Activated CD4-positive, alpha-beta memory T cell treated with anti-CD3 and anti-CD28 coated beads for 36 hours (primary cell): Measurements from ENCODE around the gene PKHD1. TPM values are rescaled to one million over a fixed set of nuclear protein-coding genes. Genes with fewer than 3 reads are reported as not detected.

Experiments
- CTCF ChIA-PET: fragments of 350-600 bp; sonication (Branson Sonifier 250); formaldehyde crosslinking; loops from one replicate; lab custom pipeline; 2021; ENCODE audit warnings: antibody characterized with exemption, inconsistent platforms; lab: Charles Lee
- POLR2A ChIA-PET: fragments of 350-600 bp; sonication (Branson Sonifier 250); formaldehyde crosslinking; loops from one replicate; lab custom pipeline; 2021; ENCODE audit warnings: antibody characterized with exemption; lab: Charles Lee
- DNase-seq: peaks from one replicate; pipeline ENCODE4 v3.0.0-alpha.2; 2020
- H3K27ac Mint-ChIP-seq: one replicate; pipeline ENCODE4 v1.8.0; 2021; ENCODE audit warnings: mixed read lengths
- H3K27me3 Mint-ChIP-seq: one replicate; pipeline ENCODE4 v1.8.0; 2021; ENCODE audit warnings: mixed read lengths
- H3K36me3 Mint-ChIP-seq: one replicate; pipeline ENCODE4 v1.8.0; 2021; ENCODE audit warnings: mixed read lengths
- H3K4me1 Mint-ChIP-seq: one replicate; pipeline ENCODE4 v1.8.0; 2021; ENCODE audit warnings: low read depth, mixed read lengths
- H3K4me3 Mint-ChIP-seq: one replicate; pipeline ENCODE4 v1.8.0; 2021; ENCODE audit warnings: mild to moderate bottlenecking, mixed read lengths
- H3K9me3 Mint-ChIP-seq: one replicate; pipeline ENCODE4 v1.8.0; 2021; ENCODE audit warnings: mixed read lengths
- intact Hi-C: fragments of 100-400 bp; cut with micrococcal nuclease; formaldehyde crosslinking; loops from one replicate; pipeline ENCODE4 v1.15.1; 2023
- total RNA-seq, 2 experiments: library from RNA; stranded (reverse); gene quantifications; one replicate each; pipeline ENCODE4 v1.2.3, GENCODE V29; 2021

PKHD1 gene
- total RNA-seq, 2 experiments from 2014 or later, result 0.02 TPM; not detected in 1

DNA sequence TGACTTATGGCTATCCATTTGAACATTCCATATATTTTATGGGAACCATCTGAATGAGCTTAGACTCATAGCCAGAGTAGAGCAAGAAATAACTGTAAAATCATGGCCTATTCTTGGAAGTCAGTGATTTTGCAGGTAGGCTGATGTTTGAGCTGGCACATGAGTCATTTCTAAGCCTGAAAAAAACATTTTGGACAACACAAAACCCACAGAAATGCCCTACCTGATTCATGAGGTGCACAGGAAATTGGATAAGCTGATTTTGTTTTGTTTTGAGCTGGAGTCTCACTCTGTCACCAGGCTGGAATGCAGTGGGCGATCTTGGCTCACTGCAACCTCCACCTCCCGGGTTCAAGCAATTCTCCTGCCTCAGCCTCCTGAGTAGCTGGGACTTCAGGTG is 443.0 kb downstream of the PKHD1 start:
- intact Hi-C loops, result no loop called here
- H3K27me3 Mint-ChIP-seq, result no peaks in the 10 kb centered on the region
- H3K9me3 Mint-ChIP-seq, result peaks cover 3% of the 10 kb centered on the region
- H3K36me3 Mint-ChIP-seq, result no peaks in the 10 kb centered on the region
- ChIA-PET CTCF (no interaction called here), POLR2A (no interaction called here)
- no peak overlapping the region for H3K27ac Mint-ChIP-seq
- no peaks in the 10 kb centered on the region for H3K4me1 Mint-ChIP-seq
- no peak overlapping the region for H3K4me3 Mint-ChIP-seq
- DNase-seq, result no peak

DNA sequence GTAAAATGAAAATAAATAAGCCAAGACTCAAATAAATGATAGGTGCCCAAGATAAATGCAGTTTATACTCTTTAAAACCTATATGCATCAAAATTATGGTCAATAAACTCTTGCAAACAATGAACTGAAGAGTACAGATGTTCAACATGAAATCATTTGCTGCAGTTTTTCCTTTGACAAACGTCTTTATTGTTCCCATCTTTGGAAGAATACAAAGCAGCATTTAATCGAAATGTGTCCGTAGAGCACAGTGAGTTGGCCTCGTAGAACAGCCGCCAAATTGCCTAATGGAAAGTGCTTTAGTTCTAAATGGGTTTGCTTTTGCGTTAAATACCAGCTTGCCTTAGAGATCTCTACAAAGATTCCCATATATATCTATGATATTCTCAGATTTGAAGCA is 447.4 kb downstream of the PKHD1 start:
- Mint-ChIP-seq H3K9me3 (peaks cover 7% of the 10 kb centered on the region), H3K4me3 (no peak overlapping the region), H3K27ac (no peak overlapping the region), H3K36me3 (no peaks in the 10 kb centered on the region), H3K4me1 (no peaks in the 10 kb centered on the region), H3K27me3 (no peaks in the 10 kb centered on the region)
- POLR2A ChIA-PET, result no interaction called here
- CTCF ChIA-PET, result no interaction called here
- DNase-seq, result no peak
- intact Hi-C loops, result no loop called here

DNA sequence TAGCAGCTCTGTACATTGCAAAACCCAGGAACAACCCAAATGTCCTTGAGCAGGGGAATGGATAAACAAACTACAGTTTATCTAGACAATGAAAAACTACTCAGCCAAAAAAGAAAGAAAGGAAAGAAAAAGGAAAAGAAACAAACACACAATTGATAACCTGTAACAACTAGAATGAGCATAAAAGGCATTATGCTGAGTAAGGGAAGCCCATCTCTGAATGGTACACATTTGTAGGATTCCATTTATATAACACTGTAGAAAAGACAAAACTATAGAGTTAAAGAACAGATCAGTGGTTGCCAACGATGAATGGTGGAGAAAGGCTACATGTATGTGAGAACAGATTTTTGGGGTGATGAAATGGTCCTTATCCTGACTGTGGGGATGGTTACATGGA is 454.0 kb downstream of the PKHD1 start:
- Mint-ChIP-seq H3K27ac (no peak overlapping the region), H3K4me3 (no peak overlapping the region), H3K9me3 (peaks cover 3% of the 10 kb centered on the region), H3K36me3 (no peaks in the 10 kb centered on the region), H3K27me3 (no peaks in the 10 kb centered on the region), H3K4me1 (no peaks in the 10 kb centered on the region)
- no peak for DNase-seq
- CTCF ChIA-PET, result no interaction called here
- POLR2A ChIA-PET, result no interaction called here
- intact Hi-C loops, result loop anchor here (5.0 kb wide), 1 partner anchor 661 kb away; no protein-coding TSS in a partner anchor

DNA sequence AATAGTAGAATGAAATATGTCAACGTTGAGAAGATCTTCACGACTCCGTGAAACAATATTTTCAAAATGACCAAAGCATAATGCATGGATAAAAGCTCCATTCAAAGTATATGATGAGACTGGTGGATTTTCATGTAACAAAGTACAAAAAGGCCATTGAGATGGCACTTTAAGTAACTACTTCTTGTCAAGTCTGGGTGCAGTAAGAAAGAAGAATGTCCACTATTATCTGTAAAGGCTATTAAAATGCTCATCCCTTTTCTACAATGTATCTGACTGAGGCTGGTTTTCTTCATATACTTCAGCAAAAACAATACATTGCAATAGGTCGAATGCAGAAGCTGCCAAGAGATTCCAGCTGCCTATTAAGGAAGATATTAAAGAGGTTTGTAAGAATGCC is 457.4 kb downstream of the PKHD1 start:
- no peaks in the 10 kb centered on the region for H3K27me3 Mint-ChIP-seq
- no peaks in the 10 kb centered on the region for H3K9me3 Mint-ChIP-seq
- H3K27ac Mint-ChIP-seq, result no peak overlapping the region
- POLR2A ChIA-PET, result no interaction called here
- no peaks in the 10 kb centered on the region for H3K4me1 Mint-ChIP-seq
- intact Hi-C loops, result loop anchor here (5.0 kb wide), 1 partner anchor 658 kb away; no protein-coding TSS in a partner anchor
- CTCF ChIA-PET, result interaction anchor here (1.7 kb wide), 1 partner anchor 11 kb away, joined by 3 read pairs; no protein-coding TSS in a partner anchor
- H3K4me3 Mint-ChIP-seq, result no peak overlapping the region
- no peaks in the 10 kb centered on the region for H3K36me3 Mint-ChIP-seq
- DNase-seq, result no peak

DNA sequence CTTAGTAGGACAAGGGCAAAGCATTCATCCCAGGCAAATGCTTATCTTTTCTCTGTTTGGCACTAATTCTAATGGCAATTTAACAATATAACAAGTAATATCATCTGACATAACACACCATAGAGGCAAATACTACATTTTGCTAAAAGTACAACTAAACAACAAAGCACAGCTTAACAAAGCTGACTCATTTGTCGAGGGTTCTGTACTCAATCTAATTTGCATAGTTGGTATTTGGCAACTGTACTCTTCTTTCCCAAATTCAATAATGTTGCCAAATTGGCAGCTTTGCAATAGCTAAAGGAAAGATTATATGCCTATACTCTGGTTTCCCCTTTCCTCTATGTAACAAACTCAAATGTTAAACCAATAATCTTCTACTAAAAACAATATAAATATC is 461.0 kb downstream of the PKHD1 start:
- Mint-ChIP-seq H3K27ac (no peak overlapping the region), H3K4me1 (no peaks in the 10 kb centered on the region), H3K9me3 (no peaks in the 10 kb centered on the region), H3K27me3 (no peaks in the 10 kb centered on the region), H3K36me3 (no peaks in the 10 kb centered on the region), H3K4me3 (no peak overlapping the region)
- CTCF ChIA-PET, result no interaction called here
- no peak for DNase-seq
- intact Hi-C loops, result no loop called here
- POLR2A ChIA-PET, result no interaction called here

DNA sequence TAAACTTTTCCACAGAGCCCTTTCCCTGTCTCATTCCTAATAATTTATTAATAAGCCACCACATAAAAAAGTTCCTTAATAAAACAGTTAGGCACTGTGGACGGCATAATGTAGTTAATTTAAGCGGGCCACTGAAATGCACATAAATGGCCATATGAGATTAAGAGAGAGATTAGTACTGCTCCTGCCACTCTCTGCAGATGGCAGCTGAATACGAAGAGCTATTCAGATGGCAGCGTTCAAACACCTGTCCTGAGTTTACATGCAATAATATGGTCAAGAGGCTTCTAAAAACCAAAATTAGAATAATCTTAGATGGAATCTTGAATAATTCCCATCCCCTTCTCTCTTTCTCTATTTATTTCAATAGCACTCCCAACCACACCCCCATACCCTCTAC is 461.8 kb downstream of the PKHD1 start:
- no peak overlapping the region for H3K4me3 Mint-ChIP-seq
- intact Hi-C loops, result no loop called here
- no peak for DNase-seq
- H3K9me3 Mint-ChIP-seq, result no peaks in the 10 kb centered on the region
- no peak overlapping the region for H3K27ac Mint-ChIP-seq
- no peaks in the 10 kb centered on the region for H3K36me3 Mint-ChIP-seq
- H3K4me1 Mint-ChIP-seq, result no peaks in the 10 kb centered on the region
- POLR2A ChIA-PET, result no interaction called here
- CTCF ChIA-PET, result no interaction called here
- no peaks in the 10 kb centered on the region for H3K27me3 Mint-ChIP-seq

DNA sequence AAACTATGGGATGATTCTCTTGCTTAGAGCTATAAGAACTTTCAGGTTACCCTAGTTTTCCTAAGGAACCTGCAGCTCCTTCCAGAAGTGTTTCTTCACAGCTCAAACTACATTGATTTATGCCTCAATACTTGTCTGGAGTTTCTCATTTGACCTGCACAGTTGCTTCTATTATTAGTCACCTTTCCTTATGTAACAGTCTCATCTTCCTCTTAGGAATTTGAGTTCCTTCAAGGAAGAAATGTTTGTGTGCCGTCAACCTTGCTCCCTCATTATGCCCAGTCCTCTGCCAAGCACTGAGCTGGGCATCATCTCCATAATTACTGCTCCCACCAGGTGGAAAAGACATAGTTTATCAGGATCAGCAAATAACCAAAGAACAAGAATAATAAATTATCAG is 466.4 kb downstream of the PKHD1 start:
- Mint-ChIP-seq H3K27me3 (no peaks in the 10 kb centered on the region), H3K9me3 (no peaks in the 10 kb centered on the region), H3K4me1 (no peaks in the 10 kb centered on the region), H3K27ac (no peak overlapping the region), H3K36me3 (no peaks in the 10 kb centered on the region), H3K4me3 (no peak overlapping the region)
- ChIA-PET CTCF (no interaction called here), POLR2A (no interaction called here)
- intact Hi-C loops, result no loop called here
- DNase-seq, result no peak

DNA sequence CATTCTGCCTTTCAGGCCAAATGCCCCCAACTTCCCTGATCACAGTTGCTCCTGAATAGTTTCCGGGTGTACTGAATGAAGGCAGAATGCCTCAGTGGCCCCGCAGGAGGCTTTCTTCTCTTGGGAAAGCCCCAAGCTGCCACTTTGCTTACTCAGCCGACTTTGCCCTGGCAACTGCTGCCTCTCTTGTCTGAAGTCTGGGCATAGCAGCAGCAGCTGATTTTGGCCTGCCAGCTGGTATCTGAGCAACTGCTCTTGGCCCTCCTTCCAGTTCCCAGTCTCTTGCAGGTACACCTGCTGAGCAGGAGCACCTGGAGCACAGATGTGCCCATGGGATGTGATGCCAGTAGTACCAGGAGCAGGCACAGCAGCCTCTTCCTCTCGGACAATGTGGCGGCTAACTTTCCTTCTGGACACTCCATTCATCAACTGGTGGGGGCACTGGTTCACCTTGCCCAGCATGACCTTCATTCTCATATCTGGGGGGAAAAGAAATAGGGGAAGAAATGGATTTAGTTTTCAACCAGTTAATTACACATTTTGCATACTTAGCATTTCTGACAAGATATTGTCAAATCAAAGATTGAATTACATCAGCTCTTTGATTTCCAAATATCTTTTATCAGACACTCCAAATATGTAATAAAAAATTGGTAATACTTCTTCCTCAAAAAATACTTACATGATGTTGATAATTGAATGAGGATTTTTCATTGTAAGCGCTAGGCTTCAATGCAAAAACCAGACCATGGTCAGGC is 468.2 kb downstream of the PKHD1 start:
- no peak for DNase-seq
- Mint-ChIP-seq H3K9me3 (no peaks in the 10 kb centered on the region), H3K36me3 (no peaks in the 10 kb centered on the region), H3K27me3 (no peaks in the 10 kb centered on the region), H3K4me3 (no peak overlapping the region), H3K4me1 (no peaks in the 10 kb centered on the region), H3K27ac (no peak overlapping the region)
- intact Hi-C loops, result no loop called here
- POLR2A ChIA-PET, result no interaction called here
- CTCF ChIA-PET, result interaction anchor here (0.6 to 1.3 kb wide), 2 partner anchors 11 to 234 kb away, joined by 3 read pairs; no protein-coding TSS in a partner anchor

DNA sequence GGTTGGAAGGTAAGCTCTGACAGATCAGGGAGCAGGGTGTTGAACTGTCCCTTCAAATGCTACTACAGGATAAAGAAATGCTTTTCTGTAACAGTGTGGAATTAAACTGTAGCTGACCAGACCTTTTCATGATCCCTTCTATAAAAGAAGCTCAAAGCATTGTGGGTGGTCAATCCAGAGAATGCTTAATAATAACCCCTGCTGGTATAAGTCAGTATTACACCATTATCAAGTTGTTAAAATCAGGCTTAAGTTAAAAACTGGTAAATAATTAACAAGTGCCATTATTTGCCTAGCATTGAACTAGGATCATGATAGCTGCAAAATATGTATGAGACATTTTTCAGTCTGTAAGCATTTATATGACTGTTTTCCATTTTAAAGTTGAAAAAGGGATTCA is 468.9 kb downstream of the PKHD1 start:
- H3K4me3 Mint-ChIP-seq, result no peak overlapping the region
- ChIA-PET POLR2A (no interaction called here), CTCF (interaction anchor here (0.6 to 1.3 kb wide), 3 partner anchors 12 to 264 kb away, joined by 3 read pairs; no protein-coding TSS in a partner anchor)
- H3K27ac Mint-ChIP-seq, result no peak overlapping the region
- no peaks in the 10 kb centered on the region for H3K27me3 Mint-ChIP-seq
- no peaks in the 10 kb centered on the region for H3K36me3 Mint-ChIP-seq
- intact Hi-C loops, result no loop called here
- DNase-seq, result no peak
- H3K9me3 Mint-ChIP-seq, result no peaks in the 10 kb centered on the region
- no peaks in the 10 kb centered on the region for H3K4me1 Mint-ChIP-seq

DNA sequence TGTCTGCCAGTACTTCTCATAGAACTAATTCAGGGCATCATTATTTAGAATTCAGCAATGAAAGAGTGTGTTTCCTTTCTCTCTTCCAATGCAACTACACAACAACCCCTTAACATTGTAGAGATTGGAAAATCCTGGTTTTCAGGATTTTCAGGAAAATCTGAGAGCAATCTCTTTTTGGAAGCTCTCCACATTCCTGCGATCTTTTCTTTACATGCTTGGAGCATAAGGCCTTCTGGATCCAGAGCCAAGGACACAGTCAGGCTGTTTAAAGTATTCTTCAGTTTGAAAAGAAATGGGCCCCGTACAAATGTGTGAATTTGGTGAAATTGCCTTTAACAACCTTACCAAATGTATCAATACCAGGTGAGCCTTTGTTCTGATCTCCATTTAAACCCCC is 469.7 kb downstream of the PKHD1 start:
- no peaks in the 10 kb centered on the region for H3K27me3 Mint-ChIP-seq
- ChIA-PET POLR2A (no interaction called here), CTCF (interaction anchor here (1.3 kb wide), 1 partner anchor 12 kb away, joined by 3 read pairs; no protein-coding TSS in a partner anchor)
- intact Hi-C loops, result no loop called here
- H3K36me3 Mint-ChIP-seq, result no peaks in the 10 kb centered on the region
- no peak for DNase-seq
- H3K4me3 Mint-ChIP-seq, result no peak overlapping the region
- no peaks in the 10 kb centered on the region for H3K4me1 Mint-ChIP-seq
- no peaks in the 10 kb centered on the region for H3K9me3 Mint-ChIP-seq
- H3K27ac Mint-ChIP-seq, result no peak overlapping the region

DNA sequence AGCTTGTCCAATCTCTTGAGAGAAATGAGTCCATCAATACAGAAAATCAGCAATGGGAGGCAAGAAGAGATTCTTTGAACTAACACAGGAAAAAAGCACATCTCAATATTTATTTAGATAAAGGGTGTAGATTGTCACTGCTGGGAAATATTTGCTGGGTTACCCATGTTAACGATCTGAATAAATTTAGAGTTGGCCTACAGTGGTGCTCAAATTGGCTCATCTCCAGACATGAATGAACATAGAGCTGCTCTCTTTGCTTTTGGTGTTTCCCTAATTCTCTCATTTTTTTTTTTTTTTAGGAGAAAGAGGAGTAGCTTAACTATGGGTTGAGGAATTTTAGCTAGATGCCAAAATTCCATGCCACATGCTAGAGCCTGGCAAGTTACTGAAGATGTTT is 471.2 kb downstream of the PKHD1 start:
- POLR2A ChIA-PET, result no interaction called here
- Mint-ChIP-seq H3K4me3 (no peak overlapping the region), H3K27me3 (no peaks in the 10 kb centered on the region), H3K9me3 (no peaks in the 10 kb centered on the region), H3K4me1 (no peaks in the 10 kb centered on the region), H3K27ac (no peak overlapping the region), H3K36me3 (no peaks in the 10 kb centered on the region)
- no peak for DNase-seq
- intact Hi-C loops, result no loop called here
- CTCF ChIA-PET, result no interaction called here

DNA sequence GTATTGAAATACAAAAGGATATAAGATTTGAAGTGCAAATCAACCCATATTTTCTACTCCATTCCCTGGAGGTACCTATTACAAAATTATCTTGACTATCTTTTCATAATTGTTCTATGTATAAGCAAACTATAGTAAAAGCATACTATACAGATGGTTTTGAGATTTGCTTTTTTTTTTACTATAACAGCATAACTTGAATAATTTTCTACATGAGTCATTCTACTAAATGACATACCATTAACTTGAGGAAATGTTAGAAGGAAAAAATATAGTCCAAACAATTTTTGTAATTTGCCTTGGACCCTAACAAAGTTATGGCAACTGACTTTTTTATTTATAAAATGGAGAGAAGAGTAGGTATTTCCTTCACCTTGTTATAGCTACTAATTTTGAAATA is 472.7 kb downstream of the PKHD1 start:
- no peak overlapping the region for H3K4me3 Mint-ChIP-seq
- no peak overlapping the region for H3K27ac Mint-ChIP-seq
- H3K36me3 Mint-ChIP-seq, result no peaks in the 10 kb centered on the region
- intact Hi-C loops, result no loop called here
- ChIA-PET CTCF (no interaction called here), POLR2A (no interaction called here)
- DNase-seq, result no peak
- H3K4me1 Mint-ChIP-seq, result no peaks in the 10 kb centered on the region
- H3K27me3 Mint-ChIP-seq, result no peaks in the 10 kb centered on the region
- no peaks in the 10 kb centered on the region for H3K9me3 Mint-ChIP-seq

DNA sequence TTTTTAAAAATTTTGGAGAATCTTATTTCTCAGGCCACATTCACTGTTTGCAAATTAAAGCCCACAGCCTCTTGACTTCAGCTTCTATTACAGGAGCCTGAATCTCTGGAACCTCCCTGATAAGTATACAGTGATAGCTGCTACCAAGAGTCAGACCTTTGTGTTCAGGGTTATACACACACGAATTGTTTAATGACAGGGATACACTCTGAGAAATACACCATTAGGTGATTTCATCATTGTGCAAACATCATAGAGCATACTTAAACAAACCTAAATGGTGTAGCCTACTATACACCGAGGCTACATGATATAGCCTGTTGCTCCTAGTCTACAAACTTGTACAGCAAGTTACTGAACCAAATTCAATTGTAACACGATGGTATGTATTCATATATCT is 473.9 kb downstream of the PKHD1 start:
- intact Hi-C loops, result no loop called here
- Mint-ChIP-seq H3K4me1 (no peaks in the 10 kb centered on the region), H3K9me3 (no peaks in the 10 kb centered on the region), H3K4me3 (no peak overlapping the region), H3K27ac (no peak overlapping the region), H3K27me3 (no peaks in the 10 kb centered on the region), H3K36me3 (no peaks in the 10 kb centered on the region)
- CTCF ChIA-PET, result no interaction called here
- DNase-seq, result no peak
- POLR2A ChIA-PET, result no interaction called here
